ENCODE results near the gene FUOM. TPM values are rescaled to one million over a fixed set of nuclear protein-coding genes. Genes with fewer than 3 reads are reported as not detected.

The FUOM gene
- total and polyA plus RNA-seq, 2 of the 4 experiments (the other 2 are of a cell fraction): 26.3 to 52.8 TPM

DNA sequence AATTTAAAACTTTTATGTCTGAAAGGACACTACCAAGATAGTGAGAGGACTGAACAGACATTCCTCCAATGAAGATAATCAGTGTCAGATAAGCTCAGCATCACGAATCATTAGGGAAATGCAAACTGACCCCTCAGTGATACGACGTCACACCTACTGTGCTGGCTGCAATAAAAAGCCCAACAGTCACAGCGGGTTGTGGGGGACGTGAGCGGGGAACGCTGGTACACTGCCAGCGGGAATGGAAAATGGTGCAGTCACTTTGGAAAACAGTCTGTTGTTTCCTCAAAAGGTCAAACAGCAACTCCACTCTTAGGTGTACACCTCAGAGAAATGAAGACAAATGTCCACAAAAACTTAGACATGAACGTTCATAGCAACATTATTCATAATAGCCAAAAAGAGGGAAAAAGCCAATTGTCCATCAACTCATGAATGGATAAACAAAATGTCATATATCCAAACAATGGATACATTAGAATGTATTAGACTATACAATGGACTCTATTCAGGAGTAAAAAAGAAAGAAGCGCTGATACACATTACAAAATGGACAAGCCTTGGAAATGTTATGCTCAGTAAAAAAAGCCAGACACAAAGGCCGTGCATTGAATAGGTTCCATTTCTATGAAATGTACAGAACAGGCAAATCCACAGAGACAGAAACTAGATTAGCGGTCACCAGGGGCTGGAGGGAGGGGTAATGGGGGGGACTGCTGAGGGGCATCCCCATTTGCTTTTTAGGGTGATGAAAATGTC is 17.7 kb upstream of the FUOM start:
- no peaks in the 10 kb centered on the region for H3K27me3 ChIP-seq (ENCODE audit: control insufficient read depth, insufficient read depth, low read length)
- no peak for DNase-seq
- in situ Hi-C loops (cut with MboI; ENCODE audit: low sequenced_read_pairs): no loop called here

More for the DNA sequence above, 17.7 kb upstream of the FUOM start:
- peaks cover 8% of the 10 kb centered on the region; the same call in 1 of the 2 replicates for H3K9me1 ChIP-seq (ENCODE audit: insufficient read depth, low read length)
- no peak overlapping the region for H2AFZ ChIP-seq (replicated peaks; ENCODE audit: low read length, poor library complexity)
- H2BK120ac ChIP-seq (ENCODE audit: low read depth, low read length): no peak overlapping the region
- H4K5ac ChIP-seq (ENCODE audit: low read depth, low read length): no peak overlapping the region
- H3K4me3 ChIP-seq (ENCODE audit: insufficient read depth, low read depth, low read length): no peak overlapping the region
- peaks cover 6 to 22% of the 10 kb centered on the region in 2 experiments; a peak in 3 of 4 replicates for H3K79me1 ChIP-seq (ENCODE audit: low read depth in 1 of 2, low read length in 2 of 2)
- intact Hi-C loops (cut with micrococcal nuclease) (loop anchor here (10.0 kb wide), 1 partner anchor 51 kb away; no protein-coding TSS in a partner anchor), dilution Hi-C loops (cut with HindIII; ENCODE audit: low sequenced_read_pairs, unreplicated experiment) (no loop called here)
- no peak overlapping the region for H3K14ac ChIP-seq (replicated peaks; ENCODE audit: low read depth, low read length)
- peaks cover 3% of the 10 kb centered on the region; the same call in 1 of the 2 replicates for H3K36me3 ChIP-seq (ENCODE audit: control insufficient read depth, insufficient read depth, low read length)
- no peak overlapping the region for H4K91ac ChIP-seq (ENCODE audit: insufficient read depth, low read depth, low read length)
- H2BK5ac ChIP-seq (ENCODE audit: low read depth, low read length, poor library complexity, severe bottlenecking): no peak overlapping the region
- no TSS peak for BruUV-seq (replicated peaks)
- H2AK9ac ChIP-seq (replicated peaks; ENCODE audit: low read depth, low read length, poor library complexity): no peak overlapping the region
- H4K8ac ChIP-seq (ENCODE audit: low read depth in 2 of 2, low read length in 2 of 2): no peak overlapping the region
- no peak overlapping the region for H2AK5ac ChIP-seq (ENCODE audit: low read depth, low read length)
- no peak overlapping the region for H3K23ac ChIP-seq (ENCODE audit: low read depth, low read length)
- H3K9me3 ChIP-seq (ENCODE audit: control insufficient read depth, insufficient read depth, low read length): no peaks in the 10 kb centered on the region
- peaks cover 10% of the 10 kb centered on the region for H3K4me1 ChIP-seq (ENCODE audit: control insufficient read depth, insufficient read depth, low read length)
- no peak overlapping the region for H3K4me2 ChIP-seq (ENCODE audit: low read depth, low read length)
- no peaks in the 10 kb centered on the region for H4K20me1 ChIP-seq (ENCODE audit: insufficient read depth, low read length)
- ChIA-PET CTCF (no interaction called here), POLR2A (ENCODE audit: unreplicated experiment) (no interaction called here)
- no peak for ATAC-seq (ENCODE audit: low read depth)
- no peak overlapping the region for H2BK15ac ChIP-seq (ENCODE audit: low read depth, low read length)
- H3K4ac ChIP-seq (ENCODE audit: low read depth, low read length): no peak overlapping the region
- no peak overlapping the region for H3K18ac ChIP-seq (ENCODE audit: low read depth, low read length)
- no peak overlapping the region for H3K9ac ChIP-seq (ENCODE audit: low read depth, low read length)
- 90% methylated on average over 2 of the region's 12 CpGs; no CpG with 5 or more reads in 1 of the 2 experiments for WGBS, 2 experiments (ENCODE audit: extremely low coverage in 2 of 2, insufficient read length in 1 of 2)
- TF ChIP-seq CHD1 (IDR thresholded peaks at IDR 0.05; ENCODE audit: low read depth, low read length): no peak
- TF ChIP-seq MAZ (IDR thresholded peaks at IDR 0.05; ENCODE audit: borderline replicate concordance, low read depth, low read length): no peak
- no peak for TF ChIP-seq CEBPB (IDR thresholded peaks at IDR 0.05; ENCODE audit: low read depth, low read length)
- TF ChIP-seq, protein P1, sequence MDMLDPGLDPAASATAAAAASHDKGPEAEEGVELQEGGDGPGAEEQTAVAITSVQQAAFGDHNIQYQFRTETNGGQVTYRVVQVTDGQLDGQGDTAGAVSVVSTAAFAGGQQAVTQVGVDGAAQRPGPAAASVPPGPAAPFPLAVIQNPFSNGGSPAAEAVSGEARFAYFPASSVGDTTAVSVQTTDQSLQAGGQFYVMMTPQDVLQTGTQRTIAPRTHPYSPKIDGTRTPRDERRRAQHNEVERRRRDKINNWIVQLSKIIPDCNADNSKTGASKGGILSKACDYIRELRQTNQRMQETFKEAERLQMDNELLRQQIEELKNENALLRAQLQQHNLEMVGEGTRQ (IDR thresholded peaks at IDR 0.05; ENCODE audit: low read depth, low read length): no peak
- TF ChIP-seq SMC3 (IDR thresholded peaks at IDR 0.05; ENCODE audit: low read depth, low read length): no peak
- TF ChIP-seq RCOR1 (IDR thresholded peaks at IDR 0.05; ENCODE audit: insufficient replicate concordance, low read length): no peak
- TF ChIP-seq RAD21 (IDR thresholded peaks at IDR 0.05; ENCODE audit: low read length): no peak
- TF ChIP-seq, protein P2, sequence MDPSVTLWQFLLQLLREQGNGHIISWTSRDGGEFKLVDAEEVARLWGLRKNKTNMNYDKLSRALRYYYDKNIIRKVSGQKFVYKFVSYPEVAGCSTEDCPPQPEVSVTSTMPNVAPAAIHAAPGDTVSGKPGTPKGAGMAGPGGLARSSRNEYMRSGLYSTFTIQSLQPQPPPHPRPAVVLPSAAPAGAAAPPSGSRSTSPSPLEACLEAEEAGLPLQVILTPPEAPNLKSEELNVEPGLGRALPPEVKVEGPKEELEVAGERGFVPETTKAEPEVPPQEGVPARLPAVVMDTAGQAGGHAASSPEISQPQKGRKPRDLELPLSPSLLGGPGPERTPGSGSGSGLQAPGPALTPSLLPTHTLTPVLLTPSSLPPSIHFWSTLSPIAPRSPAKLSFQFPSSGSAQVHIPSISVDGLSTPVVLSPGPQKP (IDR thresholded peaks at IDR 0.05; ENCODE audit: borderline replicate concordance, low read depth, low read length): no peak
- TF ChIP-seq BHLHE40 (IDR thresholded peaks at IDR 0.05; ENCODE audit: low read depth, low read length): no peak
- no peak for TF ChIP-seq FOS (IDR thresholded peaks at IDR 0.05; ENCODE audit: low read depth, low read length)
- no peak for TF ChIP-seq POLR2A (IDR thresholded peaks at IDR 0.05; ENCODE audit: low read depth, low read length)
- no peak overlapping the region for H3K27ac ChIP-seq (ENCODE audit: insufficient read depth, low read length)
- H3K56ac ChIP-seq (ENCODE audit: extremely low read depth, insufficient read depth, low read length): no peak overlapping the region
- no peak overlapping the region for H2BK20ac ChIP-seq (ENCODE audit: low read depth, low read length)
